ENCODE data around the gene CTU2.
A peak's percentile ranks its signal among the peaks of the same experiment; 100 is the strongest.

CTU2 gene

GRCh38 chr16:88694221-88695087 lies 11.8 kb upstream of the CTU2 start:
- no peak for DNase-seq (ENCODE audit: low read depth, low spot score)
- H3K4me3 ChIP-seq (ENCODE audit: low read length): no peak overlapping the region

GRCh38 chr16:88695218-88695617 lies 11.1 kb upstream of the CTU2 start:
- no peak for DNase-seq (ENCODE audit: low read depth, low spot score)
- H3K4me3 ChIP-seq (ENCODE audit: low read length): no peak overlapping the region

GRCh38 chr16:88695753-88696152 lies 10.6 kb upstream of the CTU2 start:
- no peak overlapping the region for H3K4me3 ChIP-seq (ENCODE audit: low read length)
- DNase-seq (ENCODE audit: low read depth, low spot score): no peak

- DNase-seq (ENCODE audit: low read depth, low spot score): no peak
Measured at GRCh38 chr16:88696441-88696840, 9.9 kb upstream of the CTU2 start.

GRCh38 chr16:88697116-88697830 lies 9.0 kb upstream of the CTU2 start:
- no peak for DNase-seq (ENCODE audit: low read depth, low spot score)
- no peak overlapping the region for H3K4me3 ChIP-seq (ENCODE audit: low read length)

More at GRCh38 chr16:88696441-88696840, 9.9 kb upstream of the CTU2 start:
- no peak overlapping the region for H3K4me3 ChIP-seq (ENCODE audit: low read length)

- no peak for DNase-seq (ENCODE audit: low read depth, low spot score)
Measured at GRCh38 chr16:88697831-88698615, 8.3 kb upstream of the CTU2 start.

GRCh38 chr16:88698646-88699045 lies 7.7 kb upstream of the CTU2 start:
- H3K4me3 ChIP-seq (ENCODE audit: low read length): no peak overlapping the region
- no peak for DNase-seq (ENCODE audit: low read depth, low spot score)

More at GRCh38 chr16:88697831-88698615, 8.3 kb upstream of the CTU2 start:
- H3K4me3 ChIP-seq (ENCODE audit: low read length): no peak overlapping the region

GRCh38 chr16:88699180-88699579 lies 7.1 kb upstream of the CTU2 start:
- no peak overlapping the region for H3K4me3 ChIP-seq (ENCODE audit: low read length)
- DNase-seq (ENCODE audit: low read depth, low spot score): no peak

- peak overlapping the region; percentile 64 for H3K4me3 ChIP-seq (ENCODE audit: low read length)
- no peak for DNase-seq (ENCODE audit: low read depth, low spot score)
Measured at GRCh38 chr16:88700322-88700635, 6.0 kb upstream of the CTU2 start.

- peak overlapping the region; percentile 64 for H3K4me3 ChIP-seq (ENCODE audit: low read length)
- DNase-seq (ENCODE audit: low read depth, low spot score): peak; percentile 89
Measured at GRCh38 chr16:88700636-88701482, 5.4 kb upstream of the CTU2 start.

- DNase-seq (ENCODE audit: low read depth, low spot score): no peak
- H3K4me3 ChIP-seq (ENCODE audit: low read length): peak overlapping the region; percentile 64
Measured at GRCh38 chr16:88701581-88702370, 4.5 kb upstream of the CTU2 start.

GRCh38 chr16:88702371-88703210 lies 3.7 kb upstream of the CTU2 start:
- peak overlapping the region; percentile 64 for H3K4me3 ChIP-seq (ENCODE audit: low read length)
- DNase-seq (ENCODE audit: low read depth, low spot score): no peak

- peak overlapping the region; percentile 64 for H3K4me3 ChIP-seq (ENCODE audit: low read length)
- peak; percentile 88 for DNase-seq (ENCODE audit: low read depth, low spot score)
Measured at GRCh38 chr16:88703486-88704309, 2.6 kb upstream of the CTU2 start.

- peak; percentile 50 for DNase-seq (ENCODE audit: low read depth, low spot score)
- H3K4me3 ChIP-seq (ENCODE audit: low read length): peak overlapping the region; percentile 60
Measured at GRCh38 chr16:88705076-88705684, 1.1 kb upstream of the CTU2 start.

- H3K4me3 ChIP-seq (ENCODE audit: low read length): peak overlapping the region; percentile 60
- no peak for DNase-seq (ENCODE audit: low read depth, low spot score)
Measured at GRCh38 chr16:88705801-88706228, 488 bp upstream of the CTU2 start.
